ENCODE measurements around the gene CEACAM1.
"Not testable (repeated sequence)": the region's sequence is repeated elsewhere in the genome, so short reads cannot be mapped to it uniquely, and the experiment has no call there.

Gene CEACAM1

GRCh38 chr19:42512130-42512636 is 16.1 kb downstream of the CEACAM1 start:
- no peak for DNase-seq (ENCODE audit: low read depth, low spot score)

GRCh38 chr19:42511340-42511739 is 16.9 kb downstream of the CEACAM1 start:
- DNase-seq (ENCODE audit: low read depth, low spot score) = no peak

GRCh38 chr19:42508892-42509444 is 19.3 kb downstream of the CEACAM1 start:
- no peak for DNase-seq (ENCODE audit: low read depth, low spot score)

GRCh38 chr19:42505066-42505465 is 23.2 kb downstream of the CEACAM1 start:
- no peak for DNase-seq (ENCODE audit: low read depth, low spot score)

GRCh38 chr19:42501733-42502132 is 26.5 kb downstream of the CEACAM1 start:
- DNase-seq (ENCODE audit: low read depth, low spot score) = no peak

GRCh38 chr19:42501243-42501642 is 27.0 kb downstream of the CEACAM1 start:
- DNase-seq (ENCODE audit: low read depth, low spot score) = not testable (repeated sequence)

GRCh38 chr19:42498169-42498757 is 30.0 kb downstream of the CEACAM1 start:
- no peak for DNase-seq (ENCODE audit: low read depth, low spot score)

GRCh38 chr19:42497492-42498168 is 30.7 kb downstream of the CEACAM1 start:
- no peak for DNase-seq (ENCODE audit: low read depth, low spot score)

- DNase-seq (ENCODE audit: low read depth, low spot score) = no peak
Measured at GRCh38 chr19:42496460-42497133, 31.7 kb downstream of the CEACAM1 start.

- DNase-seq (ENCODE audit: low read depth, low spot score) = no peak
Measured at GRCh38 chr19:42495663-42496062, 32.6 kb downstream of the CEACAM1 start.

GRCh38 chr19:42494321-42494720 is 34.0 kb downstream of the CEACAM1 start:
- DNase-seq (ENCODE audit: low read depth, low spot score) = no peak

GRCh38 chr19:42488783-42489521 is 39.3 kb downstream of the CEACAM1 start:
- DNase-seq (ENCODE audit: low read depth, low spot score) = no peak

- no peak for DNase-seq (ENCODE audit: low read depth, low spot score)
Measured at GRCh38 chr19:42487798-42488178, 40.5 kb downstream of the CEACAM1 start.

GRCh38 chr19:42487032-42487797 is 41.1 kb downstream of the CEACAM1 start:
- DNase-seq (ENCODE audit: low read depth, low spot score) = no peak

GRCh38 chr19:42485036-42485435 is 43.2 kb downstream of the CEACAM1 start:
- DNase-seq (ENCODE audit: low read depth, low spot score) = not testable (repeated sequence)

- no peak for DNase-seq (ENCODE audit: low read depth, low spot score)
Measured at GRCh38 chr19:42480335-42481095, 47.8 kb downstream of the CEACAM1 start.

GRCh38 chr19:42479736-42480135 is 48.5 kb downstream of the CEACAM1 start:
- no peak for DNase-seq (ENCODE audit: low read depth, low spot score)

- DNase-seq (ENCODE audit: low read depth, low spot score) = no peak
Measured at GRCh38 chr19:42478765-42479311, 49.4 kb downstream of the CEACAM1 start.

GRCh38 chr19:42477933-42478332 is 50.3 kb downstream of the CEACAM1 start:
- DNase-seq (ENCODE audit: low read depth, low spot score) = no peak

- no peak for DNase-seq (ENCODE audit: low read depth, low spot score)
Measured at GRCh38 chr19:42477117-42477516, 51.2 kb downstream of the CEACAM1 start.

Data from brain pericyte (primary cell).